Esophagus (tissue), 2 donors: ENCODE measurements around the gene ITPR3. TPM values are rescaled to one million over a fixed set of nuclear protein-coding genes. Genes with fewer than 3 reads are reported as not detected.

Experiments used
- H3K27ac ChIP-seq, 2 donors: one replicate each; pipeline ENCODE4 v1.5.1; 2013; ENCODE audit warnings: low read depth in 2 of 2, mild to moderate bottlenecking in 2 of 2, inconsistent platforms in 1 of 2, low read length in 1 of 2, moderate library complexity in 1 of 2
- H3K27me3 ChIP-seq, 2 donors: one replicate each; pipeline ENCODE4 v1.6.1; 2013; ENCODE audit warnings: low read length in 2 of 2, control low read depth in 1 of 2, mild to moderate bottlenecking in 1 of 2; ENCODE audit not compliant: insufficient read depth in 2 of 2, control insufficient read depth in 1 of 2
- H3K36me3 ChIP-seq, 2 donors: one replicate each; pipeline ENCODE4 v1.6.1; 2013; ENCODE audit warnings: low read length in 1 of 2; ENCODE audit not compliant: control insufficient read depth in 2 of 2, insufficient read depth in 2 of 2
- H3K4me1 ChIP-seq, 2 donors: one replicate each; pipeline ENCODE4 v1.6.1; 2013; ENCODE audit warnings: low read length in 1 of 2; ENCODE audit not compliant: control insufficient read depth in 2 of 2, insufficient read depth in 2 of 2
- H3K4me3 ChIP-seq, 2 donors: one replicate each; pipeline ENCODE4 v1.5.1; 2013; ENCODE audit warnings: low read length in 2 of 2, mild to moderate bottlenecking in 2 of 2, low read depth in 1 of 2, moderate library complexity in 1 of 2
- H3K9me3 ChIP-seq, 2 donors: one replicate each; pipeline ENCODE4 v1.6.1; 2013; ENCODE audit warnings: mild to moderate bottlenecking in 2 of 2, low read depth in 1 of 2, low read length in 1 of 2, moderate library complexity in 1 of 2; ENCODE audit not compliant: control insufficient read depth in 2 of 2, insufficient read depth in 1 of 2
- WGBS, 2 donors: extraction: QIAGEN DNeasy Blood & Tissue Kit; methylation state at CpG; one replicate each; pipeline ENCODE4 v1.1.7; 2013; 5-methylcytosine and 5-hydroxymethylcytosine counted together
- polyA plus RNA-seq, 2 donors: library from polyadenylated mRNA; stranded (reverse); fragments of 200-250 nt; gene quantifications; one replicate each; pipeline ENCODE4 v1.2.3, GENCODE V29; 2013
- donor health status: healthy with polysubstance abuse.
- donor health status: Bipolar disorder and iron deficiency.

Gene ITPR3
- polyA plus RNA-seq, 2 donors, result 11.9 to 15.0 TPM

GRCh38 chr6:33722103-33722623 is 101.0 kb downstream of the ITPR3 start:
- H3K9me3 ChIP-seq, result no peaks in the 10 kb centered on the region
- H3K4me3 ChIP-seq, result no peak overlapping the region
- H3K27ac ChIP-seq, result no peak overlapping the region
- H3K4me1 ChIP-seq, result peaks cover 4 to 5% of the 10 kb centered on the region in 2 donors
- no peaks in the 10 kb centered on the region for H3K36me3 ChIP-seq
- no peaks in the 10 kb centered on the region for H3K27me3 ChIP-seq
- 85 to 90% methylated on average over 5 of the region's 5 CpGs for WGBS, 2 donors

- Histone ChIP-seq H3K36me3 (no peaks in the 10 kb centered on the region), H3K4me3 (no peak overlapping the region), H3K27ac (no peak overlapping the region), H3K9me3 (no peaks in the 10 kb centered on the region), H3K27me3 (no peaks in the 10 kb centered on the region), H3K4me1 (peaks cover 0 to 3% of the 10 kb centered on the region in 2 donors)
- 48 to 53% methylated on average over 3 of the region's 3 CpGs for WGBS, 2 donors
Measured at GRCh38 chr6:33723371-33724085, 102.4 kb downstream of the ITPR3 start.

- H3K9me3 ChIP-seq, result no peaks in the 10 kb centered on the region
- H3K27me3 ChIP-seq, result no peaks in the 10 kb centered on the region
- 70 to 73% methylated on average over 13 of the region's 13 CpGs for whole genome bisulfite sequencing, 2 donors
- no peaks in the 10 kb centered on the region for H3K36me3 ChIP-seq
- no peak overlapping the region for H3K27ac ChIP-seq
- no peak overlapping the region for H3K4me3 ChIP-seq
- H3K4me1 ChIP-seq, result peaks cover 0 to 1% of the 10 kb centered on the region in 2 donors
Measured at GRCh38 chr6:33724102-33725023, 103.2 kb downstream of the ITPR3 start.

- Histone ChIP-seq H3K36me3 (no peaks in the 10 kb centered on the region), H3K4me3 (no peak overlapping the region), H3K9me3 (no peaks in the 10 kb centered on the region), H3K4me1 (no peaks in the 10 kb centered on the region), H3K27me3 (no peaks in the 10 kb centered on the region), H3K27ac (no peak overlapping the region)
- 92 to 94% methylated on average over 13 to 14 of the region's 14 CpGs for WGBS, 2 donors
Measured at GRCh38 chr6:33725222-33725621, 104.1 kb downstream of the ITPR3 start.

- Histone ChIP-seq H3K4me1 (no peaks in the 10 kb centered on the region), H3K27ac (no peak overlapping the region), H3K36me3 (no peaks in the 10 kb centered on the region), H3K4me3 (no peak overlapping the region), H3K9me3 (no peaks in the 10 kb centered on the region), H3K27me3 (no peaks in the 10 kb centered on the region)
- WGBS, 2 donors, result 80 to 82% methylated on average over 7 of the region's 7 CpGs
Measured at GRCh38 chr6:33725891-33726673, 105.0 kb downstream of the ITPR3 start.

- Histone ChIP-seq H3K4me3 (no peak overlapping the region), H3K4me1 (peaks cover 0 to 4% of the 10 kb centered on the region in 2 donors), H3K9me3 (no peaks in the 10 kb centered on the region), H3K27ac (no peak overlapping the region), H3K36me3 (no peaks in the 10 kb centered on the region), H3K27me3 (no peaks in the 10 kb centered on the region)
- WGBS, 2 donors, result 92 to 95% methylated on average over 13 to 15 of the region's 15 CpGs
Measured at GRCh38 chr6:33726696-33727095, 105.6 kb downstream of the ITPR3 start.

GRCh38 chr6:33727126-33727525 is 106.0 kb downstream of the ITPR3 start:
- no peak overlapping the region for H3K4me3 ChIP-seq
- no peaks in the 10 kb centered on the region for H3K27me3 ChIP-seq
- peaks cover 0 to 5% of the 10 kb centered on the region in 2 donors for H3K4me1 ChIP-seq
- WGBS, 2 donors, result 86 to 87% methylated on average over 7 of the region's 7 CpGs
- no peak overlapping the region for H3K27ac ChIP-seq
- H3K9me3 ChIP-seq, result no peaks in the 10 kb centered on the region
- H3K36me3 ChIP-seq, result no peaks in the 10 kb centered on the region

GRCh38 chr6:33727932-33728331 is 106.8 kb downstream of the ITPR3 start:
- Histone ChIP-seq H3K27me3 (no peaks in the 10 kb centered on the region), H3K4me1 (peaks cover 0 to 5% of the 10 kb centered on the region in 2 donors), H3K36me3 (no peaks in the 10 kb centered on the region), H3K9me3 (no peaks in the 10 kb centered on the region), H3K27ac (no peak overlapping the region), H3K4me3 (no peak overlapping the region)
- 59 to 87% methylated on average over 11 of the region's 11 CpGs for WGBS, 2 donors

GRCh38 chr6:33728438-33728837 is 107.3 kb downstream of the ITPR3 start:
- H3K27me3 ChIP-seq, result no peaks in the 10 kb centered on the region
- no peaks in the 10 kb centered on the region for H3K9me3 ChIP-seq
- peaks cover 0 to 5% of the 10 kb centered on the region in 2 donors for H3K4me1 ChIP-seq
- H3K27ac ChIP-seq, result no peak overlapping the region
- H3K36me3 ChIP-seq, result no peaks in the 10 kb centered on the region
- 84 to 93% methylated on average over 11 of the region's 11 CpGs for WGBS, 2 donors
- no peak overlapping the region for H3K4me3 ChIP-seq
